Mesenchymal stem cell (in vitro differentiated cells and primary cell): Measurements from ENCODE around the gene FNDC5.

Experiments
- DNase-seq: peaks from one replicate; pipeline ENCODE4 v3.0.0-alpha.2; 2013
- H2AFZ ChIP-seq: one replicate; pipeline ENCODE4 v1.6.1; 2013; ENCODE audit warnings: low read depth, mild to moderate bottlenecking, control low read depth, inconsistent platforms, low read length, moderate library complexity
- H2AK5ac ChIP-seq: 2 replicates; pipeline ENCODE4 v1.6.1; 2013; ENCODE audit warnings: low read length, moderate library complexity, mild to moderate bottlenecking, inconsistent platforms; ENCODE audit not compliant: severe bottlenecking
- H2BK120ac ChIP-seq: one replicate; pipeline ENCODE4 v1.6.1; 2013; ENCODE audit warnings: low read depth, mild to moderate bottlenecking, inconsistent platforms, low read length, moderate library complexity
- H2BK12ac ChIP-seq, 2 experiments: one replicate each; pipeline ENCODE4 v1.6.1; 2013; ENCODE audit warnings: inconsistent platforms in 2 of 2, low read length in 2 of 2, mild to moderate bottlenecking in 2 of 2, moderate library complexity in 2 of 2, control low read depth in 1 of 2
- H2BK15ac ChIP-seq: one replicate; pipeline ENCODE4 v1.6.1; 2013; ENCODE audit warnings: mild to moderate bottlenecking, low read depth, inconsistent platforms; ENCODE audit not compliant: poor library complexity, severe bottlenecking
- H2BK5ac ChIP-seq: 2 replicates; pipeline ENCODE4 v1.6.1; 2013; ENCODE audit warnings: low read depth, mild to moderate bottlenecking, low read length, control low read depth, inconsistent platforms; ENCODE audit not compliant: poor library complexity, severe bottlenecking
- H3K14ac ChIP-seq, 2 experiments: one replicate each; pipeline ENCODE4 v1.6.1; 2013; ENCODE audit warnings: inconsistent platforms in 2 of 2, low read length in 2 of 2, control low read depth in 1 of 2, mild to moderate bottlenecking in 1 of 2, moderate library complexity in 1 of 2
- H3K18ac ChIP-seq, 2 experiments: one replicate each; pipeline ENCODE4 v1.6.1; 2013; ENCODE audit warnings: inconsistent platforms in 2 of 2, low read length in 2 of 2, control low read depth in 1 of 2, low read depth in 1 of 2, mild to moderate bottlenecking in 1 of 2
- H3K23ac ChIP-seq, 2 experiments: one replicate each; pipeline ENCODE4 v1.6.1; 2013; ENCODE audit warnings: inconsistent platforms in 2 of 2, low read length in 2 of 2, mild to moderate bottlenecking in 2 of 2, moderate library complexity in 2 of 2, control low read depth in 1 of 2
- H3K27ac ChIP-seq: 2 replicates; pipeline ENCODE4 v1.5.1; 2013; ENCODE audit warnings: mild to moderate bottlenecking, moderate library complexity, low read length, control low read depth, inconsistent platforms; ENCODE audit not compliant: poor library complexity, severe bottlenecking
- H3K27me3 ChIP-seq, 2 experiments: 2 replicates each; pipeline versions ENCODE4 v1.6.1 to v1.7.0; 2013; ENCODE audit warnings: low read length in 2 of 2, mild to moderate bottlenecking in 2 of 2, moderate library complexity in 2 of 2, control low read depth in 1 of 2, inconsistent platforms in 1 of 2; ENCODE audit not compliant: control insufficient read depth in 1 of 2, insufficient read depth in 1 of 2
- H3K36me3 ChIP-seq, 2 experiments: 2 replicates each; pipeline versions ENCODE4 v1.6.1 to v1.7.0; 2013; ENCODE audit warnings: low read length in 2 of 2, control low read depth in 1 of 2, inconsistent platforms in 1 of 2, low read depth in 1 of 2, mild to moderate bottlenecking in 1 of 2; ENCODE audit not compliant: insufficient read depth in 2 of 2, control insufficient read depth in 1 of 2
- H3K4ac ChIP-seq, 2 experiments: one replicate each; pipeline ENCODE4 v1.6.1; 2013; ENCODE audit warnings: inconsistent platforms in 2 of 2, low read length in 2 of 2, mild to moderate bottlenecking in 2 of 2, moderate library complexity in 2 of 2, control low read depth in 1 of 2, low read depth in 1 of 2
- H3K4me1 ChIP-seq: 2 replicates; pipeline ENCODE4 v1.6.1; 2013; ENCODE audit warnings: low read depth, low read length, control low read depth; ENCODE audit not compliant: control insufficient read depth, insufficient read depth
- H3K4me2 ChIP-seq: 2 replicates; pipeline ENCODE4 v1.6.1; 2013; ENCODE audit warnings: low read length, mild to moderate bottlenecking, inconsistent platforms; ENCODE audit not compliant: poor library complexity, severe bottlenecking
- H3K4me3 ChIP-seq, 2 experiments: 2 replicates each; pipeline versions ENCODE4 v1.5.1 to v1.7.0; 2013; ENCODE audit warnings: low read length in 2 of 2, mild to moderate bottlenecking in 2 of 2, control low read depth in 1 of 2, low read depth in 1 of 2; ENCODE audit not compliant: insufficient read depth in 1 of 2
- H3K79me1 ChIP-seq: replicated peaks from 2 replicates; pipeline ENCODE4 v1.6.1; 2013; ENCODE audit warnings: mild to moderate bottlenecking, control low read depth, low read length, inconsistent platforms; ENCODE audit not compliant: poor library complexity, severe bottlenecking
- H3K9ac ChIP-seq: 2 replicates; pipeline ENCODE4 v1.7.0; 2013; ENCODE audit warnings: mild to moderate bottlenecking, low read length, moderate library complexity
- H3K9me3 ChIP-seq: 2 replicates; pipeline ENCODE4 v1.7.0; 2013; ENCODE audit warnings: mild to moderate bottlenecking, low read length; ENCODE audit not compliant: control insufficient read depth
- H4K8ac ChIP-seq: one replicate; pipeline ENCODE4 v1.6.1; 2013; ENCODE audit warnings: inconsistent platforms, mild to moderate bottlenecking, low read length, moderate library complexity
- H4K91ac ChIP-seq: one replicate; pipeline ENCODE4 v1.6.1; 2013; ENCODE audit warnings: mild to moderate bottlenecking, low read length, inconsistent platforms
- WGBS: methylation state at CpG from one replicate; pipeline ENCODE4 v1.1.7; 2013; ENCODE audit warnings: mixed read lengths; 5-methylcytosine and 5-hydroxymethylcytosine counted together

The FNDC5 gene

GRCh38 chr1:32848354-32849063 lies 22.2 kb downstream of the FNDC5 start:
- H3K9me3 ChIP-seq = no peaks in the 10 kb centered on the region
- H3K4me3 ChIP-seq = no peak overlapping the region
- H2BK120ac ChIP-seq = no peak overlapping the region
- no peak overlapping the region for H2BK5ac ChIP-seq
- H4K8ac ChIP-seq = no peak overlapping the region
- H3K79me1 ChIP-seq = peaks cover 6% of the 10 kb centered on the region
- no peaks in the 10 kb centered on the region for H3K27me3 ChIP-seq
- H2BK12ac ChIP-seq = no peak overlapping the region
- H3K27ac ChIP-seq = no peak overlapping the region
- WGBS = no CpG with 5 or more reads among the region's 2 CpGs
- H3K18ac ChIP-seq = no peak overlapping the region
- no peak overlapping the region for H3K23ac ChIP-seq
- H2BK15ac ChIP-seq = no peak overlapping the region
- no peak overlapping the region for H2AFZ ChIP-seq
- no peak overlapping the region for H3K14ac ChIP-seq
- H4K91ac ChIP-seq = no peak overlapping the region
- no peak overlapping the region for H3K4me2 ChIP-seq
- H3K36me3 ChIP-seq = peaks cover 25 to 69% of the 10 kb centered on the region in 2 experiments
- no peak for DNase-seq
- H3K4me1 ChIP-seq = no peaks in the 10 kb centered on the region
- no peak overlapping the region for H2AK5ac ChIP-seq
- H3K4ac ChIP-seq = no peak overlapping the region
- H3K9ac ChIP-seq = no peak overlapping the region

DNA sequence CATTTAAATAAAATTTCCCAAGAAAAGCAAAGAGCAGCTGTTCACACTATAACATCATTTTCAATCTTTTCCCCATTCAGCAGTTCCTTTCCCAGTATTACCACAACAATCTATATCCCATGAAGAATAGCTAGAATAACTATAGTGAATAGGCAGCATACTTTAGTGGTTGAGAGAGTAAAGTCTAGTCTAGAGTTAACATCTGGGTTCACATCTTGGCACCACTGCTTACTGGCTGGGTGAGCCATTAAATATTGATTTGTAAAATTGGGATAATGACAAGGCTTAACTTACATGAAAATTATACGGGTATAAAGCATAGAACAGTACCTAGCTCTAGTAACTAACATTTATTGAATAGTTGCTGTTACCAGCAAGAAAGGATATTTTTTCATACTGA lies 38.8 kb downstream of the FNDC5 start:
- Histone ChIP-seq H4K8ac (no peak overlapping the region), H3K9me3 (no peaks in the 10 kb centered on the region), H3K9ac (no peak overlapping the region), H4K91ac (no peak overlapping the region), H3K14ac (no peak overlapping the region), H3K27ac (no peak overlapping the region), H2AK5ac (no peak overlapping the region), H3K23ac (no peak overlapping the region), H2BK120ac (no peak overlapping the region), H3K36me3 (peaks cover 17 to 90% of the 10 kb centered on the region in 2 experiments), H2AFZ (no peak overlapping the region), H3K4me3 (no peak overlapping the region), H3K18ac (no peak overlapping the region), H2BK15ac (no peak overlapping the region), H2BK12ac (no peak overlapping the region), H3K27me3 (no peaks in the 10 kb centered on the region), H2BK5ac (no peak overlapping the region), H3K4me2 (no peak overlapping the region), H3K4me1 (no peaks in the 10 kb centered on the region), H3K4ac (no peak overlapping the region), H3K79me1 (peaks cover 5% of the 10 kb centered on the region)
- DNase-seq = no peak
- WGBS = no CpG with 5 or more reads among the region's 1 CpG

DNA sequence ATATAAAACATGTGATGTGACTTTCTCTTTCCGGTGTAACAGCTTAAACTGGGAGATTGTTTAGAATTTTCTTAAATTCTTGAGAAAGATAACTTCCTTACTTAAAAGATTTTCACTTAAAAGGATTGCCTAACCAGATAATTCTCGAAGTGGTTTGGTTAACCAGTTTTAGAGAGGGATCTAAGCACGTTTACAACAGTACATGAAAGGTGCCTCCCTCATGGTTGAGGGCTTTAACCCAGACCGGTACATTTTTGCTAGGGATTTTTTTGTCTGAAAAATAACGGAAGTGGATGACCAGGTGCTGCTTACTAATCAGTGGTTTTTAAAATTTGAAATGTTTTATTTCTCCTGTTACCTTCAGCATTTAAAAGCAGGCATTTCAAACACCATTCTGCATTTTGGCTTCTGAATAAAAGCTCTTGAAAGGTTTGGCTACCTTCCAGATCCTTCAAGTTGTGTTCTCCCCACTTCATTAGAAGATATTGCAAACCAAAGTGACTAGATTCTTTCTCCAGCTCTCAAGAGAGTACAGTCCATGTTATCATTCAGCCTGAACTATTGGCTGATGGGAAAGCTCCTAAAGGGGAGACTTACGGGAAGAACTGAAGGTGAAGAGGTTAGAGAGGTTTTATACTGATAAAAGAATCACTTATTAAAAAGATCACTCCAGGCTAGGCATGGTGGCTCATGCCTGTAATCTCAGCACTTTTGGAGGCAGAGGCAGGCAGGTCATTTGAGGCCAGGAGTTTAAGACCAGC lies 40.4 kb downstream of the FNDC5 start:
- WGBS = 87% methylated on average over 4 of the region's 6 CpGs

DNA sequence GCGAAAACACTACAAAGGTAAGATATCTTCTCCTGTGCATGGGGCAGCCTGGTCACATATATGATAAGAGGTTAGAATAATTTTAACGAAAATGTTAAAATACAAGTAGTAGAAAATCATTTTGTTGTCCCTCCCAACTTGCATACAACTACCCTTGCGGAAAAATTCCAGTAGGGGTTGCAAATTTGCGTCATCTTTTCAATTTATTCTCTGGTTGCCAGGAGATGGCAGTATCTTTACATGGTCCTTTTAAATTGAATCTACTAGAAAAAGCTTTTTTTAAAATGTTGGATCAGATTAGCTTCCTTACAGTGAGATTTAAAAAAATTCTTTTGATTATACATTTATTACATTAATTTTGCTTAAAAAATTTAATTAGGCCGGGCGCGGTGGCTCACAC lies 42.4 kb downstream of the FNDC5 start:
- Histone ChIP-seq H3K14ac (no peak overlapping the region), H2BK120ac (no peak overlapping the region), H3K79me1 (peaks cover 10% of the 10 kb centered on the region), H3K4me2 (no peak overlapping the region), H3K36me3 (peaks cover 14 to 86% of the 10 kb centered on the region in 2 experiments), H2BK12ac (no peak overlapping the region), H2BK5ac (no peak overlapping the region), H2BK15ac (no peak overlapping the region), H2AFZ (no peak overlapping the region), H3K27me3 (no peaks in the 10 kb centered on the region), H3K9ac (no peak overlapping the region), H4K91ac (no peak overlapping the region), H3K4me1 (no peaks in the 10 kb centered on the region), H3K27ac (no peak overlapping the region), H3K4ac (no peak overlapping the region), H4K8ac (no peak overlapping the region), H3K9me3 (no peaks in the 10 kb centered on the region), H3K18ac (no peak overlapping the region), H3K4me3 (no peak overlapping the region), H2AK5ac (no peak overlapping the region), H3K23ac (no peak overlapping the region)
- WGBS = 100% methylated on average over 5 of the region's 7 CpGs
- peak; percentile 33 for DNase-seq

More for the DNA sequence above, 40.4 kb downstream of the FNDC5 start:
- H3K79me1 ChIP-seq = peaks cover 7% of the 10 kb centered on the region
- no peak overlapping the region for H3K14ac ChIP-seq
- no peak overlapping the region for H2BK120ac ChIP-seq
- H3K4ac ChIP-seq = no peak overlapping the region
- no peaks in the 10 kb centered on the region for H3K27me3 ChIP-seq
- H2BK12ac ChIP-seq = no peak overlapping the region
- no peak overlapping the region for H2AFZ ChIP-seq
- H4K91ac ChIP-seq = no peak overlapping the region
- DNase-seq = no peak
- no peak overlapping the region for H3K27ac ChIP-seq
- no peak overlapping the region for H2AK5ac ChIP-seq
- peaks cover 14 to 99% of the 10 kb centered on the region in 2 experiments for H3K36me3 ChIP-seq
- H3K9me3 ChIP-seq = no peaks in the 10 kb centered on the region
- no peak overlapping the region for H3K4me3 ChIP-seq
- no peaks in the 10 kb centered on the region for H3K4me1 ChIP-seq
- no peak overlapping the region for H4K8ac ChIP-seq
- no peak overlapping the region for H2BK5ac ChIP-seq
- no peak overlapping the region for H3K23ac ChIP-seq
- H2BK15ac ChIP-seq = no peak overlapping the region
- no peak overlapping the region for H3K9ac ChIP-seq
- no peak overlapping the region for H3K4me2 ChIP-seq
- no peak overlapping the region for H3K18ac ChIP-seq
